IMR-90 (cell line): ENCODE data around the gene APC.

Experiments used
- FOS ChIP-seq: fragments of 150-350 bp; IDR thresholded peaks from 2 replicates; pipeline ENCODE4 v1.6.1; 2016; ENCODE audit warnings: low read depth, low read length
- MXI1 ChIP-seq: IDR thresholded peaks from 2 replicates; pipeline ENCODE4 v1.6.1; 2012; ENCODE audit warnings: low read depth, mild to moderate bottlenecking, low read length, moderate library complexity, borderline replicate concordance
- POLR2A ChIP-seq: IDR thresholded peaks from 2 replicates; pipeline ENCODE4 v1.6.1; 2012; ENCODE audit warnings: mild to moderate bottlenecking, low read depth, low read length
- RAD21 ChIP-seq: IDR thresholded peaks from 2 replicates; pipeline ENCODE4 v1.6.1; 2012; ENCODE audit warnings: low read length, improper control_type of control experiment
- SMC3 ChIP-seq: fragments of 150-350 bp; IDR thresholded peaks from 2 replicates; pipeline ENCODE4 v1.6.1; 2016; ENCODE audit warnings: low read depth, mild to moderate bottlenecking, antibody characterized with exemption, low read length, moderate library complexity
- TF ChIP-seq, protein P1 (sequence below): conservative IDR thresholded peaks from 2 replicates; pipeline ENCODE4 v1.5.1; 2012; ENCODE audit warnings: mild to moderate bottlenecking, low read depth, low read length, improper control_type of control experiment

DNA sequence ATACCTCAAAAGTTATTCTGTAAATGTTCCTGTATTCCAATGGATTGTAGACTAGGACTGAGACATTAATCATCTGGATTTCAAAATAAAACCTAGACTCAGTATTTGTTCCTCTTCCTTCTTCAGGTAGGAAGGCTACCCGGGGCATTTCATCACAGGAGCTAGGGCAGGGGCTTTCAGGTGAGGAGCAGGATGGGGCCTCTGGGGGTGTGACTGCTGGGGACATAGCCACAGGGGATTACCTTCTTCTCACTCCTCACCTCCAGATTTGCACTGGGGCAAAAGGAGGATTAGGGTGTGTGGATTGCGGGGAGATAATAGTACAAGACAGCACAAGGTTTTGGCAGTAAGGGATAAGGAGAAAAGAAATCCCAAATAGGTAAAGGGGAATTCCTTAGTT, 85.5 kb downstream of the APC start:
- TF ChIP-seq, protein P1, sequence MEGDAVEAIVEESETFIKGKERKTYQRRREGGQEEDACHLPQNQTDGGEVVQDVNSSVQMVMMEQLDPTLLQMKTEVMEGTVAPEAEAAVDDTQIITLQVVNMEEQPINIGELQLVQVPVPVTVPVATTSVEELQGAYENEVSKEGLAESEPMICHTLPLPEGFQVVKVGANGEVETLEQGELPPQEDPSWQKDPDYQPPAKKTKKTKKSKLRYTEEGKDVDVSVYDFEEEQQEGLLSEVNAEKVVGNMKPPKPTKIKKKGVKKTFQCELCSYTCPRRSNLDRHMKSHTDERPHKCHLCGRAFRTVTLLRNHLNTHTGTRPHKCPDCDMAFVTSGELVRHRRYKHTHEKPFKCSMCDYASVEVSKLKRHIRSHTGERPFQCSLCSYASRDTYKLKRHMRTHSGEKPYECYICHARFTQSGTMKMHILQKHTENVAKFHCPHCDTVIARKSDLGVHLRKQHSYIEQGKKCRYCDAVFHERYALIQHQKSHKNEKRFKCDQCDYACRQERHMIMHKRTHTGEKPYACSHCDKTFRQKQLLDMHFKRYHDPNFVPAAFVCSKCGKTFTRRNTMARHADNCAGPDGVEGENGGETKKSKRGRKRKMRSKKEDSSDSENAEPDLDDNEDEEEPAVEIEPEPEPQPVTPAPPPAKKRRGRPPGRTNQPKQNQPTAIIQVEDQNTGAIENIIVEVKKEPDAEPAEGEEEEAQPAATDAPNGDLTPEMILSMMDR = no peak
- TF ChIP-seq FOS (no peak), POLR2A (no peak), MXI1 (no peak), RAD21 (no peak), SMC3 (no peak)
